SK-N-SH treated with all-trans-retinoic acid at 6 μM for 48 hours (cell line): ENCODE data around the gene AOX1.

ENCODE experiments used
- ATAC-seq: fragments of 200-7000 bp; cut with Tn5 transposase; 3 replicates; pipeline ENCODE4 v1.9.1; 2020; ENCODE audit warnings: mild to moderate bottlenecking, moderate library complexity
- ARNTL ChIP-seq: fragments of 450-650 bp; formaldehyde crosslinking; IDR thresholded peaks from 2 replicates; pipeline ENCODE4 v1.5.0; 2020; ENCODE audit warnings: low read depth, mild to moderate bottlenecking, moderate library complexity, borderline replicate concordance
- BACH2 ChIP-seq: fragments of 250-450 bp; sonication (Bioruptor Pico); IDR thresholded peaks from 2 replicates; pipeline ENCODE4 v1.9.0; 2021; ENCODE audit warnings: mild to moderate bottlenecking, borderline replicate concordance
- CSDC2 ChIP-seq: fragments of 250-450 bp; sonication (Bioruptor Pico); IDR thresholded peaks from 2 replicates; pipeline ENCODE4 v1.5.0; 2020; ENCODE audit warnings: mild to moderate bottlenecking, moderate library complexity
- ESRRG ChIP-seq: fragments of 250-450 bp; sonication (Bioruptor Pico); IDR thresholded peaks from 2 replicates; pipeline ENCODE4 v1.6.1; 2021; ENCODE audit warnings: mild to moderate bottlenecking
- GLIS3 ChIP-seq: fragments of 250-450 bp; sonication (Bioruptor Pico); IDR thresholded peaks from 2 replicates; pipeline ENCODE4 v1.5.0; 2020; ENCODE audit warnings: mild to moderate bottlenecking, moderate library complexity
- ISL1 ChIP-seq: fragments of 250-450 bp; sonication (Bioruptor Pico); IDR thresholded peaks from 2 replicates; pipeline ENCODE4 v2.1.2; 2022; ENCODE audit warnings: mild to moderate bottlenecking, moderate library complexity
- PATZ1 ChIP-seq: fragments of 250-450 bp; sonication (Bioruptor Pico); IDR thresholded peaks from 2 replicates; pipeline ENCODE4 v1.8.0; 2020; ENCODE audit warnings: mild to moderate bottlenecking, moderate library complexity, borderline replicate concordance
- PPARA ChIP-seq: fragments of 250-450 bp; sonication (Bioruptor Pico); IDR thresholded peaks from 2 replicates; pipeline ENCODE4 v1.5.0; 2020; ENCODE audit warnings: mild to moderate bottlenecking, borderline replicate concordance
- RARB ChIP-seq: fragments of 250-450 bp; sonication (Bioruptor Pico); IDR thresholded peaks from 2 replicates; pipeline ENCODE4 v1.8.0; 2021; ENCODE audit warnings: mild to moderate bottlenecking, moderate library complexity
- SNAI2 ChIP-seq: fragments of 250-450 bp; sonication (Bioruptor Pico); IDR thresholded peaks from 2 replicates; pipeline ENCODE4 v1.5.0; 2020; ENCODE audit warnings: mild to moderate bottlenecking, moderate library complexity
- TCF4 ChIP-seq: fragments of 250-450 bp; sonication (Bioruptor Pico); IDR thresholded peaks from 2 replicates; pipeline ENCODE4 v1.8.0; 2021; ENCODE audit warnings: mild to moderate bottlenecking, moderate library complexity, borderline replicate concordance
- TOX ChIP-seq: fragments of 250-450 bp; sonication (Bioruptor Pico); IDR thresholded peaks from 2 replicates; pipeline ENCODE4 v1.8.0; 2021; ENCODE audit warnings: mild to moderate bottlenecking, moderate library complexity, borderline replicate concordance
- ZC3H10 ChIP-seq: fragments of 250-450 bp; sonication (Bioruptor Pico); IDR thresholded peaks from 2 replicates; pipeline ENCODE4 v1.5.1; 2021; ENCODE audit warnings: mild to moderate bottlenecking, moderate library complexity
- ZFP30 ChIP-seq: fragments of 450-650 bp; formaldehyde crosslinking; IDR thresholded peaks from 2 replicates; pipeline ENCODE4 v1.5.0; 2022; ENCODE audit warnings: mild to moderate bottlenecking, moderate library complexity
- ZNF70 ChIP-seq: fragments of 450-650 bp; formaldehyde crosslinking; IDR thresholded peaks from 2 replicates; pipeline ENCODE4 v1.5.0; 2020; ENCODE audit warnings: mild to moderate bottlenecking, moderate library complexity
- ZNF8 ChIP-seq: fragments of 450-650 bp; formaldehyde crosslinking; IDR thresholded peaks from 2 replicates; pipeline ENCODE4 v1.5.0; 2020; ENCODE audit warnings: mild to moderate bottlenecking, moderate library complexity
- TF ChIP-seq, protein P1 (sequence below): fragments of 250-450 bp; sonication (Bioruptor Pico); IDR thresholded peaks from 2 replicates; pipeline ENCODE4 v1.5.1; 2020; ENCODE audit warnings: low read depth, mild to moderate bottlenecking, moderate library complexity
- TF ChIP-seq, protein P2 (sequence below): fragments of 250-450 bp; sonication (Bioruptor Pico); IDR thresholded peaks from 2 replicates; pipeline ENCODE4 v1.8.0; 2021; ENCODE audit warnings: low read depth, mild to moderate bottlenecking, moderate library complexity, borderline replicate concordance
- TF ChIP-seq, protein P3 (sequence below): fragments of 250-450 bp; sonication (Bioruptor Pico); IDR thresholded peaks from 2 replicates; pipeline ENCODE4 v1.5.0; 2020; ENCODE audit warnings: mild to moderate bottlenecking, moderate library complexity

Gene AOX1

GRCh38 chr2:200618590-200619021, 32.8 kb downstream of the AOX1 start (continued):
- TF ChIP-seq PATZ1 = no peak
- TF ChIP-seq RARB (CRISPR knock-in tag) = no peak
- no peak for TF ChIP-seq GLIS3
- no peak for TF ChIP-seq ZNF70
- no peak for TF ChIP-seq BACH2

DNA sequence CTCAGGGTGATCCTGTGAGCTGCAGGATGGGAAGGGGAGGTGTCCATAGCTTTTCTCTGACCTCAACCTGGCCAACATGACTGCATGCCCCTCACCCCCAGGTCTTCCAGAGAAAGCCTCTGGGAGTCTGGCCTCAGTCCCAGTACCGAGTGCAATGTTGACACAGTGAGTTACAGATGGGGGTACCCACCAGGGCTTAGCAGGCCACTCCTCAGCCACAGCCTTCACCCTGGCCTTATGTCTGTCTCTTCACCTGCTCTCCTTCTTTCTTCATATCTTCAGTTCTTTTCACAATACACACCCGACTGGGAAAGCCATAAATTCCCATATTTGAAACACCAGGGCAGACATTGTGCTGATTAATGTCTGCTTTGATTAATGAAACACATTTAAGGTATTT, 33.5 kb downstream of the AOX1 start:
- ATAC-seq = no peak
- TF ChIP-seq TCF4 (CRISPR knock-in tag) = no peak
- TF ChIP-seq, protein P1, sequence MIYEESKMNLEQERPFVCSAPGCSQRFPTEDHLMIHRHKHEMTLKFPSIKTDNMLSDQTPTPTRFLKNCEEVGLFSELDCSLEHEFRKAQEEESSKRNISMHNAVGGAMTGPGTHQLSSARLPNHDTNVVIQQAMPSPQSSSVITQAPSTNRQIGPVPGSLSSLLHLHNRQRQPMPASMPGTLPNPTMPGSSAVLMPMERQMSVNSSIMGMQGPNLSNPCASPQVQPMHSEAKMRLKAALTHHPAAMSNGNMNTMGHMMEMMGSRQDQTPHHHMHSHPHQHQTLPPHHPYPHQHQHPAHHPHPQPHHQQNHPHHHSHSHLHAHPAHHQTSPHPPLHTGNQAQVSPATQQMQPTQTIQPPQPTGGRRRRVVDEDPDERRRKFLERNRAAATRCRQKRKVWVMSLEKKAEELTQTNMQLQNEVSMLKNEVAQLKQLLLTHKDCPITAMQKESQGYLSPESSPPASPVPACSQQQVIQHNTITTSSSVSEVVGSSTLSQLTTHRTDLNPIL (CRISPR knock-in tag) = no peak
- TF ChIP-seq ESRRG = no peak
- TF ChIP-seq GLIS3 = no peak
- TF ChIP-seq, protein P2, sequence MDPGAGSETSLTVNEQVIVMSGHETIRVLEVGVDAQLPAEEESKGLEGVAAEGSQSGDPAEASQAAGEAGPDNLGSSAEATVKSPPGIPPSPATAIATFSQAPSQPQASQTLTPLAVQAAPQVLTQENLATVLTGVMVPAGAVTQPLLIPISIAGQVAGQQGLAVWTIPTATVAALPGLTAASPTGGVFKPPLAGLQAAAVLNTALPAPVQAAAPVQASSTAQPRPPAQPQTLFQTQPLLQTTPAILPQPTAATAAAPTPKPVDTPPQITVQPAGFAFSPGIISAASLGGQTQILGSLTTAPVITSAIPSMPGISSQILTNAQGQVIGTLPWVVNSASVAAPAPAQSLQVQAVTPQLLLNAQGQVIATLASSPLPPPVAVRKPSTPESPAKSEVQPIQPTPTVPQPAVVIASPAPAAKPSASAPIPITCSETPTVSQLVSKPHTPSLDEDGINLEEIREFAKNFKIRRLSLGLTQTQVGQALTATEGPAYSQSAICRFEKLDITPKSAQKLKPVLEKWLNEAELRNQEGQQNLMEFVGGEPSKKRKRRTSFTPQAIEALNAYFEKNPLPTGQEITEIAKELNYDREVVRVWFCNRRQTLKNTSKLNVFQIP = no peak
- TF ChIP-seq, protein P3, sequence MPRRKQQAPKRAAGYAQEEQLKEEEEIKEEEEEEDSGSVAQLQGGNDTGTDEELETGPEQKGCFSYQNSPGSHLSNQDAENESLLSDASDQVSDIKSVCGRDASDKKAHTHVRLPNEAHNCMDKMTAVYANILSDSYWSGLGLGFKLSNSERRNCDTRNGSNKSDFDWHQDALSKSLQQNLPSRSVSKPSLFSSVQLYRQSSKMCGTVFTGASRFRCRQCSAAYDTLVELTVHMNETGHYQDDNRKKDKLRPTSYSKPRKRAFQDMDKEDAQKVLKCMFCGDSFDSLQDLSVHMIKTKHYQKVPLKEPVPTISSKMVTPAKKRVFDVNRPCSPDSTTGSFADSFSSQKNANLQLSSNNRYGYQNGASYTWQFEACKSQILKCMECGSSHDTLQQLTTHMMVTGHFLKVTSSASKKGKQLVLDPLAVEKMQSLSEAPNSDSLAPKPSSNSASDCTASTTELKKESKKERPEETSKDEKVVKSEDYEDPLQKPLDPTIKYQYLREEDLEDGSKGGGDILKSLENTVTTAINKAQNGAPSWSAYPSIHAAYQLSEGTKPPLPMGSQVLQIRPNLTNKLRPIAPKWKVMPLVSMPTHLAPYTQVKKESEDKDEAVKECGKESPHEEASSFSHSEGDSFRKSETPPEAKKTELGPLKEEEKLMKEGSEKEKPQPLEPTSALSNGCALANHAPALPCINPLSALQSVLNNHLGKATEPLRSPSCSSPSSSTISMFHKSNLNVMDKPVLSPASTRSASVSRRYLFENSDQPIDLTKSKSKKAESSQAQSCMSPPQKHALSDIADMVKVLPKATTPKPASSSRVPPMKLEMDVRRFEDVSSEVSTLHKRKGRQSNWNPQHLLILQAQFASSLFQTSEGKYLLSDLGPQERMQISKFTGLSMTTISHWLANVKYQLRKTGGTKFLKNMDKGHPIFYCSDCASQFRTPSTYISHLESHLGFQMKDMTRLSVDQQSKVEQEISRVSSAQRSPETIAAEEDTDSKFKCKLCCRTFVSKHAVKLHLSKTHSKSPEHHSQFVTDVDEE (CRISPR knock-in tag) = no peak
- TF ChIP-seq, all 23 proteins: peak for 0

DNA sequence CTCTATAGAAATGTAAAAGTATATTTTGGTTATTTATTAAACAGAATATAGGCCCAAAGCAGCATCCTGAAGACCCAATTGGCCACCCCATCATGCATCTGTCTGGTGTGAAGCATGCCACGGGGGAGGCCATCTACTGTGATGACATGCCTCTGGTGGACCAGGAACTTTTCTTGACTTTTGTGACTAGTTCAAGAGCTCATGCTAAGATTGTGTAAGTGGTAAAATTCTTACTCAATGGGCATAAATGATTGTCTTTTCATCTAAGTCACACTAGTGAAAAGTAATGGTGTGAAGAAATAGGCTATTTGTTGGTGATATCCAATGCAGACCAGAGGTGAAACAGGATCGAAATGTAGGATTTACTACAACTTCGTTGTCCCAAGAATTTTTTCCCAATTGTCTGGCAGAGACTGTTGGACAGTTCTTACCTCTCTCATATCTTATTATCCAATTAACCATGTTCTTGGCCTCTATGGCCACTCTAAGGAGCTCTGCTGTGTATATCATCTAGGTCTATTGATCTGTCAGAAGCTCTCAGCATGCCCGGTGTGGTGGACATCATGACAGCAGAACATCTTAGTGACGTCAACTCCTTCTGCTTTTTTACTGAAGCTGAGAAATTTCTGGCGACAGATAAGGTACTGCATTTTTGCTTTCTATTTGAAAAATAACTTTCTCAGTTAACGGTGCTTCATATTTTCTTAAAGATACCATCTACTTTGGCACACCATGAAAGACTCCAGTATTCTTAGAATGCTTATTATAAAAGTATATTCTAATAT, 35.0 kb downstream of the AOX1 start:
- TF ChIP-seq, protein P1 (CRISPR knock-in tag) = no peak
- no peak for TF ChIP-seq ZNF8 (CRISPR knock-in tag)
- TF ChIP-seq BACH2 = no peak
- TF ChIP-seq RARB (CRISPR knock-in tag) = no peak
- TF ChIP-seq SNAI2 = no peak
- no peak for TF ChIP-seq TOX (CRISPR knock-in tag)
- TF ChIP-seq ZFP30 (CRISPR knock-in tag) = no peak
- ATAC-seq = no peak

- no peak for ATAC-seq
- TF ChIP-seq ZNF70 = no peak
- TF ChIP-seq, protein P1 (CRISPR knock-in tag) = no peak
- TF ChIP-seq TCF4 (CRISPR knock-in tag) = no peak
- no peak for TF ChIP-seq ZC3H10 (CRISPR knock-in tag)
- no peak for TF ChIP-seq ESRRG
- no peak for TF ChIP-seq PPARA
- TF ChIP-seq CSDC2 = no peak
- no peak for TF ChIP-seq PATZ1
- TF ChIP-seq, protein P2 = no peak
- TF ChIP-seq ISL1 (CRISPR knock-in tag) = no peak
- TF ChIP-seq RARB (CRISPR knock-in tag) = no peak
- TF ChIP-seq ARNTL (CRISPR knock-in tag) = no peak
Measured at GRCh38 chr2:200622106-200622505, 36.3 kb downstream of the AOX1 start.
